ENCODE data around the gene C10orf90. TPM values are rescaled to one million over a fixed set of nuclear protein-coding genes. Genes with fewer than 3 reads are reported as not detected.

Gene C10orf90
- total and polyA plus RNA-seq, 2 experiments from 2014 or later: not detected

- H3K36me3 ChIP-seq: no peaks in the 10 kb centered on the region
- TF ChIP-seq, protein P1, sequence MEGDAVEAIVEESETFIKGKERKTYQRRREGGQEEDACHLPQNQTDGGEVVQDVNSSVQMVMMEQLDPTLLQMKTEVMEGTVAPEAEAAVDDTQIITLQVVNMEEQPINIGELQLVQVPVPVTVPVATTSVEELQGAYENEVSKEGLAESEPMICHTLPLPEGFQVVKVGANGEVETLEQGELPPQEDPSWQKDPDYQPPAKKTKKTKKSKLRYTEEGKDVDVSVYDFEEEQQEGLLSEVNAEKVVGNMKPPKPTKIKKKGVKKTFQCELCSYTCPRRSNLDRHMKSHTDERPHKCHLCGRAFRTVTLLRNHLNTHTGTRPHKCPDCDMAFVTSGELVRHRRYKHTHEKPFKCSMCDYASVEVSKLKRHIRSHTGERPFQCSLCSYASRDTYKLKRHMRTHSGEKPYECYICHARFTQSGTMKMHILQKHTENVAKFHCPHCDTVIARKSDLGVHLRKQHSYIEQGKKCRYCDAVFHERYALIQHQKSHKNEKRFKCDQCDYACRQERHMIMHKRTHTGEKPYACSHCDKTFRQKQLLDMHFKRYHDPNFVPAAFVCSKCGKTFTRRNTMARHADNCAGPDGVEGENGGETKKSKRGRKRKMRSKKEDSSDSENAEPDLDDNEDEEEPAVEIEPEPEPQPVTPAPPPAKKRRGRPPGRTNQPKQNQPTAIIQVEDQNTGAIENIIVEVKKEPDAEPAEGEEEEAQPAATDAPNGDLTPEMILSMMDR (IDR thresholded peaks at IDR 0.05; ENCODE audit: low read depth, low read length): no peak
- H3K27ac ChIP-seq: no peak overlapping the region
- no peaks in the 10 kb centered on the region for H3K9me3 ChIP-seq (ENCODE audit: low read depth)
- H3K27me3 ChIP-seq: no peaks in the 10 kb centered on the region
- H3K4me1 ChIP-seq (ENCODE audit: low read depth): peaks cover 3% of the 10 kb centered on the region
- no peak for DNase-seq (ENCODE audit: low read depth in 1 of 2, low spot score in 1 of 2)
- no peak overlapping the region for H3K4me3 ChIP-seq
These were observed 200.8 kb downstream of the C10orf90 start for GRCh38 chr10:126469692-126470091.

GRCh38 chr10:126468876-126469643, 201.4 kb downstream of the C10orf90 start:
- Histone ChIP-seq H3K4me1 (ENCODE audit: low read depth) (peaks cover 3% of the 10 kb centered on the region), H3K36me3 (no peaks in the 10 kb centered on the region), H3K27me3 (no peaks in the 10 kb centered on the region), H3K9me3 (ENCODE audit: low read depth) (no peaks in the 10 kb centered on the region), H3K27ac (no peak overlapping the region), H3K4me3 (no peak overlapping the region)
- TF ChIP-seq, protein P1 (IDR thresholded peaks at IDR 0.05; ENCODE audit: low read depth, low read length): no peak
- peak in 1 of 2 donors; percentile 34 for DNase-seq (ENCODE audit: low read depth in 1 of 2, low spot score in 1 of 2)

DNA sequence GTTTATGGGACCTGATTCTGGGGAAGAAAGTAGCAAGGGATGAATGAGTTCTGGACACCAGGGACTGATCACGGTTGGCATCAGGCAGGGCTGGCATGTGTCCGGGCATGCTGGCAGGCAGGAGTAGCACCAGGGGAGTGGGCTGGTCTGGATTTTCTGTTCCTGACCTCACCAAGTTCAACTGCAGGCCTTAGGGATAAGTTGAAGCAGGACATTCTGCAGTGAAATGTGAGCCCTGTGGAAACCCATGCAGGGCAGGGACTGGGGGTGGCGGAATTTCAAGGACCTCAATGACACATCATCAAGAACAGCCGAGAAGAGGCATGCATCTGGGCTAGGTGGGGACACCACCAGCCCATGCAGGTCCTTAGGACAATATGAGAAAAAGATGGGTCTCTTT, 202.0 kb downstream of the C10orf90 start:
- Histone ChIP-seq H3K9me3 (ENCODE audit: low read depth) (no peaks in the 10 kb centered on the region), H3K27ac (no peak overlapping the region), H3K36me3 (no peaks in the 10 kb centered on the region), H3K4me3 (no peak overlapping the region), H3K27me3 (no peaks in the 10 kb centered on the region), H3K4me1 (ENCODE audit: low read depth) (peaks cover 3% of the 10 kb centered on the region)
- peak in 1 of 2 donors; percentile 7 for DNase-seq (ENCODE audit: low read depth in 1 of 2, low spot score in 1 of 2)
- TF ChIP-seq, protein P1 (IDR thresholded peaks at IDR 0.05; ENCODE audit: low read depth, low read length): no peak

DNA sequence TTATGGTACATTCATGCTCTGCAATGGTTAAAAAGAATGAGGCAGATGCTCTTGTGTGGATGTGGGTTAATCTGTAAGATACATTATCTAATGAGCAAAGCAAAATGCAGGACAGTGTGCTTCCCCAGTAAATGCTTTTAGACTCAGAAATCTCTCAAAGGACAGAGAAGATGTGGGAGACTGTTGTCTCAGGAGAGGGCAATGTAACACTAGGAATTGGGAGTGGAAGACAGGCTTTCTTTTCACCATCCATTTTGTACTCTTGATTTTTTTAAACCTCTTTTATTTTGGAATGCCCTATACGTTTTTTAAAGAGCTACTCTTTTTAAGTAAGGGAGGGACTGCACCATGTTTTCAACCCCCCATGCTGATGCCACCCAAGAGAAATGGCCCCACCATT, 204.7 kb downstream of the C10orf90 start:
- TF ChIP-seq, protein P1 (IDR thresholded peaks at IDR 0.05; ENCODE audit: low read depth, low read length): no peak
- no peak for DNase-seq (ENCODE audit: low read depth in 1 of 2, low spot score in 1 of 2)
- H3K4me3 ChIP-seq: no peak overlapping the region
- H3K4me1 ChIP-seq (ENCODE audit: low read depth): peaks cover 3% of the 10 kb centered on the region
- no peaks in the 10 kb centered on the region for H3K27me3 ChIP-seq
- no peak overlapping the region for H3K27ac ChIP-seq
- no peaks in the 10 kb centered on the region for H3K36me3 ChIP-seq
- H3K9me3 ChIP-seq (ENCODE audit: low read depth): no peaks in the 10 kb centered on the region

GRCh38 chr10:126463286-126463685, 207.2 kb downstream of the C10orf90 start:
- DNase-seq (ENCODE audit: low read depth in 1 of 2, low spot score in 1 of 2): no peak
- TF ChIP-seq, protein P1 (IDR thresholded peaks at IDR 0.05; ENCODE audit: low read depth, low read length): no peak
- Histone ChIP-seq H3K27me3 (no peaks in the 10 kb centered on the region), H3K4me1 (ENCODE audit: low read depth) (peaks cover 1% of the 10 kb centered on the region), H3K4me3 (no peak overlapping the region), H3K36me3 (no peaks in the 10 kb centered on the region), H3K27ac (no peak overlapping the region), H3K9me3 (ENCODE audit: low read depth) (no peaks in the 10 kb centered on the region)

Measured in cardiac muscle cell (in vitro differentiated cells and primary cell).